ENCODE results near the gene CDHR2.

CDHR2 gene

DNA sequence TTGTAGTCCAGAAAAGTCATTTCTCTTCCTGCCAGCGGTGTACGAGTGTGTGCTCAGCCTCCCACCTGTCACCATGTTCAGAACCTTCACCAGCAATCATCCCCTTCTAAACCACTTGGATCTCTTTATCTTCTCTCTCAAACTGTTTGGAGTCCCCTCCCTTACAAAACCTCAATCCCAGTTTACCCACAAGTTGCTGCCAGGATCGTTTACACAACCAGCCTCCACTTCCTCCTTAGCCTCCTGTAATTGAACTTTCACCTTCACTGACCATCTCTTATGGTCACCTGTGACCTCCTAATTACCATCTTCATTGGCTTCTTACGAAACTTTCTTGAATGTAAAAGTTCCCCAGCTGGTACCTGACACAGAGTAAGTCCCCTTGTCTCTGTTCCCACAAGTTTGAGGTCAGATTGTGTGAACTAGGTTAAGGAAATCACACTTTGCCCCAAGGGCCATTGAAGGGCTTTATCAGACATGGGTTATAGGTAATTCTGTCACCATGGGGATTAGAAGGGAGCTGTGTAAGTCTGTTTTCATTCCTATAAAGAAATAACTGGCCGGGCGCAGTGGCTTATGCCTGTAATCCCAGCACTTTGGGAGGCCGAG is 32.0 kb upstream of the CDHR2 start:
- Histone ChIP-seq H3K4me2 (ENCODE audit: low read depth, low read length) (no peak overlapping the region), H3K27ac (ENCODE audit: low read length) (no peak overlapping the region), H3K36me3 (replicated peaks; ENCODE audit: insufficient read depth, low read length) (no peaks in the 10 kb centered on the region), H3K27me3 (replicated peaks; ENCODE audit: insufficient read depth, low read length) (no peaks in the 10 kb centered on the region), H3K9ac (ENCODE audit: low read length) (no peak overlapping the region), H3K4me3 (ENCODE audit: low read length) (no peak overlapping the region), H3K9me2 (replicated peaks; ENCODE audit: insufficient read depth, low read length) (no peaks in the 10 kb centered on the region), H3K9me3 (replicated peaks; ENCODE audit: insufficient read depth, low read length) (no peaks in the 10 kb centered on the region), H3K79me2 (ENCODE audit: low read length) (no peaks in the 10 kb centered on the region), H3F3A (ENCODE audit: insufficient read depth, low read length) (no peaks in the 10 kb centered on the region), H4K20me1 (ENCODE audit: insufficient read depth, low read length) (no peaks in the 10 kb centered on the region), H3K4me1 (ENCODE audit: low read length) (no peaks in the 10 kb centered on the region), H2AFZ (ENCODE audit: low read length) (no peak overlapping the region)
- no peak for TF ChIP-seq EZH2phosphoT487 (IDR thresholded peaks at IDR 0.05; ENCODE audit: low read length)
- TF ChIP-seq, protein P1, sequence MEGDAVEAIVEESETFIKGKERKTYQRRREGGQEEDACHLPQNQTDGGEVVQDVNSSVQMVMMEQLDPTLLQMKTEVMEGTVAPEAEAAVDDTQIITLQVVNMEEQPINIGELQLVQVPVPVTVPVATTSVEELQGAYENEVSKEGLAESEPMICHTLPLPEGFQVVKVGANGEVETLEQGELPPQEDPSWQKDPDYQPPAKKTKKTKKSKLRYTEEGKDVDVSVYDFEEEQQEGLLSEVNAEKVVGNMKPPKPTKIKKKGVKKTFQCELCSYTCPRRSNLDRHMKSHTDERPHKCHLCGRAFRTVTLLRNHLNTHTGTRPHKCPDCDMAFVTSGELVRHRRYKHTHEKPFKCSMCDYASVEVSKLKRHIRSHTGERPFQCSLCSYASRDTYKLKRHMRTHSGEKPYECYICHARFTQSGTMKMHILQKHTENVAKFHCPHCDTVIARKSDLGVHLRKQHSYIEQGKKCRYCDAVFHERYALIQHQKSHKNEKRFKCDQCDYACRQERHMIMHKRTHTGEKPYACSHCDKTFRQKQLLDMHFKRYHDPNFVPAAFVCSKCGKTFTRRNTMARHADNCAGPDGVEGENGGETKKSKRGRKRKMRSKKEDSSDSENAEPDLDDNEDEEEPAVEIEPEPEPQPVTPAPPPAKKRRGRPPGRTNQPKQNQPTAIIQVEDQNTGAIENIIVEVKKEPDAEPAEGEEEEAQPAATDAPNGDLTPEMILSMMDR (IDR thresholded peaks at IDR 0.05; ENCODE audit: low read length), result no peak
- TF ChIP-seq EZH2 (optimal IDR thresholded peaks at IDR 0.05; ENCODE audit: low read depth, low read length), result no peak
- no peak for DNase-seq

DNA sequence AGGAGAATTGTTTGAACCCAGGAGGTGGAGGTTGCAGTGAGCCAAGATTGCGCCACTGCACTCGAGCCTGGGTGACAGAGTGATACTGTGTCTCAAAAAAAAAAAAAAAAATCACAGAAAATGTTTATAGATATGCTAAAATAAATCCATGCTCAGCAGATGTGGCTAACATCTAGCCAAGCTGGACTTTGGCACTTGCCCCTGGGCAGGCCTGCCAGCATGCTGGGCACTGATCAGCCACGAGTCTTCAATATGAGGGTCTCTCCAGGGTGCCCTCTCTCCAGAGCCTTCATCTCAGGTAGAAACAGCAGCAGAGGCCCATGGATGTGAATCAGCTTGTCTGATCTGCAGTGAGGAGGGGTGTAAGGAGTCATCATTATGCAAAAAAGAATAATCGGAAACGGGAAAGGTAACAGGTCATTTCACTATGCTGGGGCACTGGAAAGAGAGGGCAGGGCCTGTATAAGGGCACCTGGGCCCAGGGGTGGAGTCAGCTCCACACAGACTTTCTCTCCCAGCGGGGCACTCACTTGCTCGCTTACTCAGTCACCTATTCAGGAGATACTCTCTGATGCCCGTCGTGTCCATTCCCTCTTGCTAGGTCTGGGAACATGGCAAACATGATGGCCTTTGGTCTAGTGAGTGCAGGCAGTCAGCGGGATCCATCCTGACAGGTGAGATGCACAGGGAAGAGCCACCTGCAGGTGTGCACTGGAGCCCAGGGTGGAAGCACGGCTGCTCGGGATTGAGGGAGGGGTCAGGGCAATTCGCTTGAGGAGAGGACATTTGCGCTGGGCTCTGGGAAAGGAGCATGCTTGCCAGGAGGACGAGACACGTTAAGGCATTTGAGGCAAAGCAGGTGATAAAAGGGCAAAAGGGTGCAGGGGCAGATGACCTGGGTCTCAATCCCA is 29.1 kb upstream of the CDHR2 start:
- no peak overlapping the region for H3K27ac ChIP-seq (ENCODE audit: low read length)
- DNase-seq, result no peak
- no peaks in the 10 kb centered on the region for H3K9me3 ChIP-seq (replicated peaks; ENCODE audit: insufficient read depth, low read length)
- no peaks in the 10 kb centered on the region for H3K27me3 ChIP-seq (replicated peaks; ENCODE audit: insufficient read depth, low read length)
- H3F3A ChIP-seq (ENCODE audit: insufficient read depth, low read length), result no peaks in the 10 kb centered on the region
- H4K20me1 ChIP-seq (ENCODE audit: insufficient read depth, low read length), result no peaks in the 10 kb centered on the region
- no peak overlapping the region for H3K4me2 ChIP-seq (ENCODE audit: low read depth, low read length)
- H3K9me2 ChIP-seq (replicated peaks; ENCODE audit: insufficient read depth, low read length), result no peaks in the 10 kb centered on the region
- TF ChIP-seq, protein P1 (IDR thresholded peaks at IDR 0.05; ENCODE audit: low read length), result no peak
- no peak for TF ChIP-seq EZH2 (optimal IDR thresholded peaks at IDR 0.05; ENCODE audit: low read depth, low read length)
- no peak for TF ChIP-seq EZH2phosphoT487 (IDR thresholded peaks at IDR 0.05; ENCODE audit: low read length)
- H3K4me3 ChIP-seq (ENCODE audit: low read length), result no peak overlapping the region
- no peaks in the 10 kb centered on the region for H3K79me2 ChIP-seq (ENCODE audit: low read length)
- H3K9ac ChIP-seq (ENCODE audit: low read length), result no peak overlapping the region
- H3K4me1 ChIP-seq (ENCODE audit: low read length), result no peaks in the 10 kb centered on the region
- no peaks in the 10 kb centered on the region for H3K36me3 ChIP-seq (replicated peaks; ENCODE audit: insufficient read depth, low read length)
- H2AFZ ChIP-seq (ENCODE audit: low read length), result no peak overlapping the region

DNA sequence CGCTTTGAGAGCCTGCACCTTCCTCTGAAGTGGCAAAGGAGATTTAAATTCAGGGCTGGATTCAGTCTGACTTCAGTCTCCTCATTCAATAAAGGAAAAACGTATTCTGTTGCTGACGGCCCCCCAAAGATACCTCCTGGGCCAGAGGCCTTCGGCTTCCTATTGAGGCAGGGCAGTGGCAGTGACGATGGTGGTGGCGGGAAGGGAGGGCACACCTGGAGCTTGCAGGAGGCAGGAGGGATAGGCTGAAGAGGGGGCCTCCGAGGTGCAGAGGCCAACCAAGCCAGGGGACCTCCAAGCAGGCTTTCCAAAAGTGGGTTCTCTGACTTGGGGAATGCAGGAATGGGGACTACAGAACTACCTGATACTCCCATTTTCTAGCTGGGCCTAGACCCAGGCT is 27.9 kb upstream of the CDHR2 start:
- Histone ChIP-seq H3K4me3 (ENCODE audit: low read length) (no peak overlapping the region), H2AFZ (ENCODE audit: low read length) (no peak overlapping the region), H3K9me3 (replicated peaks; ENCODE audit: insufficient read depth, low read length) (no peaks in the 10 kb centered on the region), H3K79me2 (ENCODE audit: low read length) (no peaks in the 10 kb centered on the region), H3K9ac (ENCODE audit: low read length) (no peak overlapping the region), H3K9me2 (replicated peaks; ENCODE audit: insufficient read depth, low read length) (no peaks in the 10 kb centered on the region), H3F3A (ENCODE audit: insufficient read depth, low read length) (no peaks in the 10 kb centered on the region), H4K20me1 (ENCODE audit: insufficient read depth, low read length) (no peaks in the 10 kb centered on the region), H3K4me1 (ENCODE audit: low read length) (no peaks in the 10 kb centered on the region), H3K36me3 (replicated peaks; ENCODE audit: insufficient read depth, low read length) (no peaks in the 10 kb centered on the region), H3K27ac (ENCODE audit: low read length) (no peak overlapping the region), H3K4me2 (ENCODE audit: low read depth, low read length) (no peak overlapping the region), H3K27me3 (replicated peaks; ENCODE audit: insufficient read depth, low read length) (no peaks in the 10 kb centered on the region)
- DNase-seq, result no peak
- TF ChIP-seq EZH2 (optimal IDR thresholded peaks at IDR 0.05; ENCODE audit: low read depth, low read length) (no peak), EZH2phosphoT487 (IDR thresholded peaks at IDR 0.05; ENCODE audit: low read length) (no peak)
- TF ChIP-seq, protein P1 (IDR thresholded peaks at IDR 0.05; ENCODE audit: low read length), result no peak

Measured in MM.1S (cell line).